Tibial nerve (tissue), 4 donors: Measurements from ENCODE around the gene FBN3. TPM values are rescaled to one million over a fixed set of nuclear protein-coding genes. Genes with fewer than 3 reads are reported as not detected.

Source experiments
- DNase-seq, 2 donors: peaks; one replicate each; pipeline ENCODE4 v3.0.0-alpha.2; 2019; ENCODE audit warnings: low spot score in 2 of 2
- H3K27ac ChIP-seq, 4 donors: fragments of 200-600 bp; sonication (generic) in 3 of 4; one replicate each; pipeline ENCODE4 v1.5.1; 2017 to 2019; ENCODE audit warnings: mild to moderate bottlenecking in 1 of 4
- H3K27me3 ChIP-seq, 2 donors: fragments of 200-600 bp; sonication (generic) in 1 of 2; one replicate each; pipeline versions ENCODE4 v1.5.1 to v1.6.0; 2017 to 2019
- H3K36me3 ChIP-seq, 3 donors: fragments of 200-600 bp; sonication (generic); one replicate each; pipeline ENCODE4 v1.5.1; 2018 to 2019
- H3K4me1 ChIP-seq, 4 donors: fragments of 200-600 bp; sonication (generic) in 3 of 4; one replicate each; pipeline ENCODE4 v1.5.1; 2017 to 2019
- H3K4me3 ChIP-seq, 4 donors: fragments of 200-600 bp; sonication (generic) in 3 of 4; one replicate each; pipeline ENCODE4 v1.5.1; 2017 to 2019; ENCODE audit warnings: mild to moderate bottlenecking in 1 of 4, moderate library complexity in 1 of 4
- H3K9me3 ChIP-seq, 4 donors: fragments of 200-600 bp; sonication (generic) in 3 of 4; one replicate each; pipeline ENCODE4 v1.5.1; 2017 to 2019
- EP300 ChIP-seq, 2 donors: sonication (generic); formaldehyde crosslinking; IDR thresholded peaks; one replicate each; pipeline ENCODE4 v1.6.1; 2017; ENCODE audit warnings: antibody characterized with exemption in 2 of 2, mild to moderate bottlenecking in 1 of 2
- POLR2A ChIP-seq, 2 donors: fragments of 450-650 bp; IDR thresholded peaks; one replicate each; pipeline ENCODE4 v1.6.1; 2017; ENCODE audit warnings: antibody characterized with exemption in 2 of 2, mild to moderate bottlenecking in 2 of 2, moderate library complexity in 2 of 2
- WGBS, 2 donors: methylation state at CpG; one replicate each; pipeline ENCODE4 v1.1.5; 2018; 5-methylcytosine and 5-hydroxymethylcytosine counted together
- total RNA-seq, 4 donors: library from RNA; depleted of rRNA; stranded (reverse); fragments of >200 nt; gene quantifications; one replicate each; pipeline ENCODE4 v1.1.0, GENCODE V29; 2016
- TF ChIP-seq, protein P1 (sequence below), 5 experiments: fragments of 200-600 bp in 3 of 5; fragments of 450-650 bp in 2 of 5; sonication (generic) in 3 of 5; IDR thresholded peaks; one replicate each; pipeline ENCODE4 v1.5.1; 2016 to 2019; ENCODE audit warnings: antibody characterized with exemption in 5 of 5, mild to moderate bottlenecking in 3 of 5, moderate library complexity in 2 of 5

Gene FBN3
- total RNA-seq, 4 donors from 2014 or later: 0.20 to 2.5 TPM; not detected in 2

DNA sequence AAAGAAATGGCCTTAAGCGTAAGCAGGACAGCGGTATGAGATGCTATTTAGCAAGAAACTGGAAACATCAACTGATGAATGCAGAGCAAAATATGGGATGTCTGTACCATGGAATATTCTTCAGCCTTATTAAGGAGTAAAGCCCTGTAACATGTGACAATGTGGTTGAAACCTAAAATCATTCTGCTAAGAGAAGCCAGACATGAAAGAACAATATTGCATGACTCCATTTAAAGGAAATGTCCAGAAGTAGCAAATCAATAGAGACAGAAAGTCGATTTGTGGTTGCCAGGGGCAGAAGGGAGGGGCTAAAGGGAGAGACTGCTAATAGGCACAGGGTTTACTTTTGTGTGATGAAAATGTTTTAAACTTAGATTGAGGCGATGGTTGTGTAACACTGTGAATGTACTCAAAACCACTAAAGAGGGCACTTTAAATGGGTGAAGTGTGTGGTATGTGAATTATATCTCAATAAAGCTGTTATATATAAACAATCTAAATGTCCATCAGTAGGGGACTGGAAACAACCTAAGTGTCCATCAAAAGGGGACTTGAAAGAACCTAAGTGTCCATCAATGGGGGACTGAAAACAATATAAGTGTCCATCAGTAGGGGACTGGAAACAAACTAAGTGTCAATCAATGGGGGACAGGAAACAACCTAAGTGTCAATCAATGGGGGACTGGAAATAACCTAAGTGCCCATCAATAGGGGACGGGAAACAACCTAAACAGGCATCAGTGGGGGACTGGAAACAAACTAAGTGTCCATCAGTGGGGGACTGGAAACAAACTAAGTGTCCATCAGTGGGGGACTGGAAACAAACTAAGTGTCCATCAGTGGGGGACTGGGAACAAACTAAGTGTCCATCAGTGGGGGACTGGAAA is 51.5 kb downstream of the FBN3 start:
- 81 to 90% methylated on average over 5 of the region's 5 CpGs for WGBS, 2 donors
- H3K27me3 ChIP-seq: no peaks in the 10 kb centered on the region

DNA sequence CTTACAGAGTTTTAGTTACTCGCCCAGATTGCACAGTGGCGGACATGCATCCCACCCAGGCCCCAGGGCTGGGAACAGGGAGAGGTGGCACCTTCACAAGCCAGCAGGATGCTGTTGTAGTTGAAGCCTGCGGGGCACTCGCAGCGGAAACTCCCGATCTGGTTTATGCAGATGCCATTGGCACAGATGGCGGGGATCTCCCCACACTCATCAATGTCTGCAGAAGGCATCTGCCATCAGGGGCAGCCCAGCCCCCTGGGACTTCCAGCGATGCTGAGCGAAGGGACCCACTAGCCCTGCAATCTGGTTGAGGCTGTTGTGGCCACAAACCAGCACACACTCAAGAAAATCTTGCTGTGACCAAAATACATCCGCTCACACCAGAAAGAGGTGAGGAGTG is 52.2 kb downstream of the FBN3 start:
- DNase-seq: no peak
- TF ChIP-seq, protein P1, sequence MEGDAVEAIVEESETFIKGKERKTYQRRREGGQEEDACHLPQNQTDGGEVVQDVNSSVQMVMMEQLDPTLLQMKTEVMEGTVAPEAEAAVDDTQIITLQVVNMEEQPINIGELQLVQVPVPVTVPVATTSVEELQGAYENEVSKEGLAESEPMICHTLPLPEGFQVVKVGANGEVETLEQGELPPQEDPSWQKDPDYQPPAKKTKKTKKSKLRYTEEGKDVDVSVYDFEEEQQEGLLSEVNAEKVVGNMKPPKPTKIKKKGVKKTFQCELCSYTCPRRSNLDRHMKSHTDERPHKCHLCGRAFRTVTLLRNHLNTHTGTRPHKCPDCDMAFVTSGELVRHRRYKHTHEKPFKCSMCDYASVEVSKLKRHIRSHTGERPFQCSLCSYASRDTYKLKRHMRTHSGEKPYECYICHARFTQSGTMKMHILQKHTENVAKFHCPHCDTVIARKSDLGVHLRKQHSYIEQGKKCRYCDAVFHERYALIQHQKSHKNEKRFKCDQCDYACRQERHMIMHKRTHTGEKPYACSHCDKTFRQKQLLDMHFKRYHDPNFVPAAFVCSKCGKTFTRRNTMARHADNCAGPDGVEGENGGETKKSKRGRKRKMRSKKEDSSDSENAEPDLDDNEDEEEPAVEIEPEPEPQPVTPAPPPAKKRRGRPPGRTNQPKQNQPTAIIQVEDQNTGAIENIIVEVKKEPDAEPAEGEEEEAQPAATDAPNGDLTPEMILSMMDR (IDR thresholded peaks at IDR 0.05): no peak
- TF ChIP-seq POLR2A (IDR thresholded peaks at IDR 0.05) (no peak), EP300 (IDR thresholded peaks at IDR 0.05) (no peak)
- Histone ChIP-seq H3K9me3 (peaks cover 0 to 53% (median 16%) of the 10 kb centered on the region in 4 donors), H3K27ac (no peak overlapping the region), H3K4me3 (no peak overlapping the region), H3K27me3 (no peaks in the 10 kb centered on the region), H3K36me3 (no peaks in the 10 kb centered on the region), H3K4me1 (no peaks in the 10 kb centered on the region)
- WGBS, 2 donors: 98 to 99% methylated on average over 6 to 10 of the region's 10 CpGs

More for the DNA sequence above, 51.5 kb downstream of the FBN3 start:
- H3K27ac ChIP-seq: no peak overlapping the region
- no peak overlapping the region for H3K4me3 ChIP-seq
- no peaks in the 10 kb centered on the region for H3K36me3 ChIP-seq
- TF ChIP-seq, protein P1 (IDR thresholded peaks at IDR 0.05): no peak
- TF ChIP-seq POLR2A (IDR thresholded peaks at IDR 0.05) (no peak), EP300 (IDR thresholded peaks at IDR 0.05) (no peak)
- DNase-seq: no peak
- no peaks in the 10 kb centered on the region for H3K4me1 ChIP-seq
- H3K9me3 ChIP-seq: peaks cover 0 to 49% (median 16%) of the 10 kb centered on the region in 4 donors

DNA sequence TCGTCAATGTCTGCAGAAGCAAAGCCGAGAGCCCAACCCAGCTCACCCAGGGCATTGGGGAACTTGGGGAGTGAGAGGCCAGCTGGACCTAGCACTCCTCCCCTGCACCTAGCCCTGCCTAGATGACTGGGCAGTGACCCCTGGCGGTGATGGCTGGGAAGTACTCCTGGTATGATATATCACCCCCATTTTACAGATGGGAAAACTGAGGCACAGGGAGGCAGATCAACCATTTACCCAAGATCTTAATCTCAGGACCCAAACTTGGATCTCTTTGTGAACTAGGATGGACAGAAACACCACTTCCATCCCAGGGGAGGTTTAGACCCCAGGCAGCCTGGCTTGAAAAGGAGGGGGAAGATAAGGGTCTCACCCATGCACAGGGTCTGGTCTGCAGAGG is 53.3 kb downstream of the FBN3 start:
- 100% methylated on average over 1 to 3 of the region's 3 CpGs for WGBS, 2 donors

DNA sequence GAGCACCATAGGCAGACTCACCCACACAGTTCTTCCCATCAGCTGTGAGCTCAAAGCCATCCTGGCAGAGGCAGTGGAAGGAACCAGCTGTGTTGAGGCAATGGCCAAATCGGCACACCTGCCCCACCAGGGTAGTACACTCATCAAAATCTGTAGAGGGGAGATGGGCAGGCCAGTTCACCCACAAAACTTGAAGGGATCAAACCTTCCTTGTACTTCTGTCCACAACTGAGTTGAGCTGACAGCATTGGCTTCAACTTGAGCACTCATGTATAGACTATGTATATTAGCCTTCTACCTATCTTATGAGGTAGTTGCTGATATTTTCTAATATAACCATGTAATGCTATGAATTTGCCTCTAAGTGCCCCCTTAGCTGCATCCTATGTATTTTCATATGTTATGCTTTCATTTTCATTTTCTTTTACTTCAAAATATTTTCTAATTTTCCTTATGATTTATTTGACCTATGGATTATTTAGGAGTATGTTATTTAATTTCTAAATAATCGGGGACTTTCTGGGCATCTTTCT is 54.0 kb downstream of the FBN3 start:
- no peaks in the 10 kb centered on the region for H3K36me3 ChIP-seq
- no peaks in the 10 kb centered on the region for H3K27me3 ChIP-seq
- H3K4me3 ChIP-seq: no peak overlapping the region
- 85 to 87% methylated on average over 2 of the region's 2 CpGs for WGBS, 2 donors
- no peaks in the 10 kb centered on the region for H3K4me1 ChIP-seq
- H3K27ac ChIP-seq: no peak overlapping the region
- H3K9me3 ChIP-seq: peaks cover 0 to 65% (median 16%) of the 10 kb centered on the region in 4 donors
- TF ChIP-seq POLR2A (IDR thresholded peaks at IDR 0.05): no peak
- TF ChIP-seq EP300 (IDR thresholded peaks at IDR 0.05): no peak
- TF ChIP-seq, protein P1 (IDR thresholded peaks at IDR 0.05): no peak
- no peak for DNase-seq

More for the DNA sequence above, 53.3 kb downstream of the FBN3 start:
- Histone ChIP-seq H3K4me1 (no peaks in the 10 kb centered on the region), H3K36me3 (no peaks in the 10 kb centered on the region), H3K9me3 (peaks cover 0 to 58% (median 16%) of the 10 kb centered on the region in 4 donors), H3K4me3 (no peak overlapping the region), H3K27me3 (no peaks in the 10 kb centered on the region), H3K27ac (no peak overlapping the region)
- DNase-seq: no peak
- no peak for TF ChIP-seq EP300 (IDR thresholded peaks at IDR 0.05)
- TF ChIP-seq POLR2A (IDR thresholded peaks at IDR 0.05): no peak

DNA sequence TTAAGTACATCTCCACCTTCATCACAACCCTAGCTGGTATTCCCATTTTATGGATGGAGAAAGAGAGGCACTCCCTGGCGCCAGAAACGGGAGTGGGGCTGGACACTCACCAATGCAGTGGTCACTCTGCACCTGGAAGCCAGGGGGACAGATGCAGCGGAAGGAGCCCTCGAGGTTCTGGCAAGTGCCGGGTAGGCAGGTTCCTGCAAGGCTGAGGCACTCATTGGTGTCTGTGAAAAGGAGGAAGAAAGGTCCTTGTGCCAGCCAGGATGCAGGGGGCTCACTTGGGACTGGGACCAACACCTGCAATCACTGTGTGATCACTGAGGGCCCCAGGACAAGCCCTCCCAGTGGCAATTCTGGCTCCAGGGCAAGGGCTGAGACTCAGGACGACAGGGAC is 55.1 kb downstream of the FBN3 start:
- peaks cover 0 to 76% (median 16%) of the 10 kb centered on the region in 4 donors for H3K9me3 ChIP-seq

More for the DNA sequence above, 55.1 kb downstream of the FBN3 start:
- TF ChIP-seq EP300 (IDR thresholded peaks at IDR 0.05) (no peak), POLR2A (IDR thresholded peaks at IDR 0.05) (no peak)
- TF ChIP-seq, protein P1 (IDR thresholded peaks at IDR 0.05): no peak
- Histone ChIP-seq H3K4me3 (no peak overlapping the region), H3K27me3 (no peaks in the 10 kb centered on the region), H3K27ac (no peak overlapping the region), H3K36me3 (no peaks in the 10 kb centered on the region), H3K4me1 (no peaks in the 10 kb centered on the region)
- no peak for DNase-seq
- WGBS, 2 donors: 76 to 81% methylated on average over 6 of the region's 6 CpGs
